ENCODE measurements around the gene RSPO1.
A peak's percentile ranks its signal among the peaks of the same experiment; 100 is the strongest.
"Not testable (repeated sequence)": the region's sequence is repeated elsewhere in the genome, so short reads cannot be mapped to it uniquely, and the experiment has no call there.

RSPO1 gene

GRCh38 chr1:37622131-37622530 is 12.6 kb downstream of the RSPO1 start:
- DNase-seq (ENCODE audit: extremely low read depth in 1 of 2, low read depth in 1 of 2) = no peak

- DNase-seq (ENCODE audit: extremely low read depth in 1 of 2, low read depth in 1 of 2) = no peak
These were observed 13.3 kb downstream of the RSPO1 start for GRCh38 chr1:37621326-37621870.

- no peak for DNase-seq (ENCODE audit: extremely low read depth in 1 of 2, low read depth in 1 of 2)
These were observed 14.0 kb downstream of the RSPO1 start for GRCh38 chr1:37620707-37621106.

GRCh38 chr1:37616330-37616729 is 18.4 kb downstream of the RSPO1 start:
- no peak for DNase-seq (ENCODE audit: extremely low read depth in 1 of 2, low read depth in 1 of 2)

GRCh38 chr1:37614105-37614504 is 20.6 kb downstream of the RSPO1 start:
- DNase-seq (ENCODE audit: extremely low read depth in 1 of 2, low read depth in 1 of 2) = no peak

- DNase-seq (ENCODE audit: extremely low read depth in 1 of 2, low read depth in 1 of 2) = no peak
These were observed 22.5 kb downstream of the RSPO1 start for GRCh38 chr1:37612186-37612585.

- DNase-seq (ENCODE audit: extremely low read depth in 1 of 2, low read depth in 1 of 2) = no peak
These were observed 24.7 kb downstream of the RSPO1 start for GRCh38 chr1:37609994-37610393.

- DNase-seq (ENCODE audit: extremely low read depth in 1 of 2, low read depth in 1 of 2) = no peak
These were observed 25.7 kb downstream of the RSPO1 start for GRCh38 chr1:37609002-37609401.

GRCh38 chr1:37606481-37607263 is 28.0 kb downstream of the RSPO1 start:
- no peak for DNase-seq (ENCODE audit: extremely low read depth in 1 of 2, low read depth in 1 of 2)

GRCh38 chr1:37605806-37606474 is 28.8 kb downstream of the RSPO1 start:
- DNase-seq (ENCODE audit: extremely low read depth in 1 of 2, low read depth in 1 of 2) = no peak

- DNase-seq (ENCODE audit: extremely low read depth in 1 of 2, low read depth in 1 of 2) = no peak
These were observed 29.5 kb downstream of the RSPO1 start for GRCh38 chr1:37605061-37605650.

- peak in 1 of 2 donors; percentile 9 for DNase-seq (ENCODE audit: extremely low read depth in 1 of 2, low read depth in 1 of 2)
These were observed 31.7 kb downstream of the RSPO1 start for GRCh38 chr1:37602750-37603694.

- DNase-seq (ENCODE audit: extremely low read depth in 1 of 2, low read depth in 1 of 2) = no peak
These were observed 33.3 kb downstream of the RSPO1 start for GRCh38 chr1:37601441-37601840.

GRCh38 chr1:37599940-37600339 is 34.8 kb downstream of the RSPO1 start:
- DNase-seq (ENCODE audit: extremely low read depth in 1 of 2, low read depth in 1 of 2) = no peak

- DNase-seq (ENCODE audit: extremely low read depth in 1 of 2, low read depth in 1 of 2) = no peak
These were observed 38.5 kb downstream of the RSPO1 start for GRCh38 chr1:37596182-37596667.

GRCh38 chr1:37595440-37596181 is 39.1 kb downstream of the RSPO1 start, which contains the start of gene GNL2:
TSS of gene GNL2 (minus strand) at chr1:37595937. CDS start at chr1:37595822, 115 bp downstream.
- DNase-seq (ENCODE audit: extremely low read depth in 1 of 2, low read depth in 1 of 2) = peak; percentile 94 to 96

GRCh38 chr1:37593726-37594125 is 41.0 kb downstream of the RSPO1 start:
- no peak for DNase-seq (ENCODE audit: extremely low read depth in 1 of 2, low read depth in 1 of 2)

- no peak for DNase-seq (ENCODE audit: extremely low read depth in 1 of 2, low read depth in 1 of 2)
These were observed 45.8 kb downstream of the RSPO1 start for GRCh38 chr1:37588939-37589338.

GRCh38 chr1:37584544-37584943 is 50.1 kb downstream of the RSPO1 start:
- not testable (repeated sequence) for DNase-seq (ENCODE audit: extremely low read depth in 1 of 2, low read depth in 1 of 2)

- DNase-seq (ENCODE audit: extremely low read depth in 1 of 2, low read depth in 1 of 2) = no peak
These were observed 59.0 kb downstream of the RSPO1 start for GRCh38 chr1:37575692-37576091.

Data from stimulated activated CD8-positive, alpha-beta memory T cell treated with anti-CD3 and anti-CD28 coated beads, Interleukin-7, amount 100 ng/mL, for 48 hours (primary cell).